ENCODE measurements around the gene SPPL3.
"Not testable (repeated sequence)": the region's sequence is repeated elsewhere in the genome, so short reads cannot be mapped to it uniquely, and the experiment has no call there.

Gene SPPL3

GRCh38 chr12:120904197-120904773 lies at the start of gene SPPL3:
Gene SPPL3, minus strand, starts transcription at chr12:120904358. Its CDS starts 491 bp downstream, at chr12:120903867.
- peak; percentile 95 for DNase-seq

- no peak for DNase-seq
These were observed 46.6 kb upstream of the SPPL3 start for GRCh38 chr12:120950807-120951206.

GRCh38 chr12:120950260-120950799 lies 46.2 kb upstream of the SPPL3 start:
- not testable (repeated sequence) for DNase-seq

GRCh38 chr12:120945516-120945915 lies 41.4 kb upstream of the SPPL3 start:
- not testable (repeated sequence) for DNase-seq

- DNase-seq, result peak; percentile 77
These were observed 40.6 kb upstream of the SPPL3 start for GRCh38 chr12:120944645-120945217.

GRCh38 chr12:120943482-120943881 lies 39.3 kb upstream of the SPPL3 start:
- no peak for DNase-seq

- DNase-seq, result no peak
These were observed 37.8 kb upstream of the SPPL3 start for GRCh38 chr12:120941846-120942405.

- DNase-seq, result no peak
These were observed 37.3 kb upstream of the SPPL3 start for GRCh38 chr12:120941412-120941811.

GRCh38 chr12:120940799-120941198 lies 36.6 kb upstream of the SPPL3 start:
- no peak for DNase-seq

- no peak for DNase-seq
These were observed 35.8 kb upstream of the SPPL3 start for GRCh38 chr12:120940006-120940405.

GRCh38 chr12:120939523-120939922 lies 35.4 kb upstream of the SPPL3 start:
- DNase-seq, result no peak

GRCh38 chr12:120938496-120938895 lies 34.3 kb upstream of the SPPL3 start:
- no peak for DNase-seq

GRCh38 chr12:120936197-120936596 lies 32.0 kb upstream of the SPPL3 start:
- DNase-seq, result no peak

GRCh38 chr12:120933786-120934185 lies 29.6 kb upstream of the SPPL3 start:
- no peak for DNase-seq

- no peak for DNase-seq
These were observed 28.9 kb upstream of the SPPL3 start for GRCh38 chr12:120932956-120933526.

GRCh38 chr12:120932058-120932457 lies 27.9 kb upstream of the SPPL3 start:
- no peak for DNase-seq

GRCh38 chr12:120930032-120930431 lies 25.9 kb upstream of the SPPL3 start:
- DNase-seq, result no peak

- DNase-seq, result no peak
These were observed 24.9 kb upstream of the SPPL3 start for GRCh38 chr12:120928864-120929652.

- DNase-seq, result no peak
These were observed 21.8 kb upstream of the SPPL3 start for GRCh38 chr12:120925740-120926563.

- no peak for DNase-seq
These were observed 18.1 kb upstream of the SPPL3 start for GRCh38 chr12:120922279-120922678.

GRCh38 chr12:120921637-120922036 lies 17.5 kb upstream of the SPPL3 start:
- no peak for DNase-seq

GRCh38 chr12:120920178-120920577 lies 16.0 kb upstream of the SPPL3 start:
- no peak for DNase-seq
